ENCODE data around the gene TSPYL6.

DNA sequence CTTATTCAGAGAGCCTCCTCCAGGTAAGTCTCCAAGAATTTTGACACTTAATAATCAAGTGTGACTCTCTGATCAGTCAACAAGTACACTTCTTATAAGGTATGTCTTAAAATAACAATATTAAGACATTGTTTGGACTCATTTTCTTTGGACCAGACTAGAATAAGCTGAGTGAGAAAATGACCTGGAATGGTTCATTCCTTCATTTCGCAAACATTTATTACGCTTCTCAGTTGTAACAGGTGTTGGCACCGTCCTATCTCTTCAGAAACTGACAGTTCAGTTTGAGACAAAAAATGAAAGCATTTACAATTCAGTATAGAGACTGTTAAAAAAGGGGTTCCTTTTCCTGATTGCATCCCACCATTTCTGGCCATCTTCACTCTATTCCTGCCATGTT is 46.6 kb downstream of the TSPYL6 start:
- TF ChIP-seq, protein P1, sequence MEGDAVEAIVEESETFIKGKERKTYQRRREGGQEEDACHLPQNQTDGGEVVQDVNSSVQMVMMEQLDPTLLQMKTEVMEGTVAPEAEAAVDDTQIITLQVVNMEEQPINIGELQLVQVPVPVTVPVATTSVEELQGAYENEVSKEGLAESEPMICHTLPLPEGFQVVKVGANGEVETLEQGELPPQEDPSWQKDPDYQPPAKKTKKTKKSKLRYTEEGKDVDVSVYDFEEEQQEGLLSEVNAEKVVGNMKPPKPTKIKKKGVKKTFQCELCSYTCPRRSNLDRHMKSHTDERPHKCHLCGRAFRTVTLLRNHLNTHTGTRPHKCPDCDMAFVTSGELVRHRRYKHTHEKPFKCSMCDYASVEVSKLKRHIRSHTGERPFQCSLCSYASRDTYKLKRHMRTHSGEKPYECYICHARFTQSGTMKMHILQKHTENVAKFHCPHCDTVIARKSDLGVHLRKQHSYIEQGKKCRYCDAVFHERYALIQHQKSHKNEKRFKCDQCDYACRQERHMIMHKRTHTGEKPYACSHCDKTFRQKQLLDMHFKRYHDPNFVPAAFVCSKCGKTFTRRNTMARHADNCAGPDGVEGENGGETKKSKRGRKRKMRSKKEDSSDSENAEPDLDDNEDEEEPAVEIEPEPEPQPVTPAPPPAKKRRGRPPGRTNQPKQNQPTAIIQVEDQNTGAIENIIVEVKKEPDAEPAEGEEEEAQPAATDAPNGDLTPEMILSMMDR (IDR thresholded peaks at IDR 0.05; ENCODE audit: poor library complexity) = no peak
- no peak for TF ChIP-seq EZH2 (IDR thresholded peaks at IDR 0.05; ENCODE audit: borderline replicate concordance)

Data from hepatocyte (in vitro differentiated cells).